HG03025 (cell line): Measurements from ENCODE around the gene SULT1C4.
"Not testable (repeated sequence)": the region's sequence is repeated elsewhere in the genome, so short reads cannot be mapped to it uniquely, and the experiment has no call there.

Experiments used
- ATAC-seq: cut with Tn5 transposase; IDR thresholded peaks from one replicate; pipeline ENCODE4 v1.9.1; 2021; ENCODE audit warnings: mild to moderate bottlenecking, moderate library complexity; ENCODE audit not compliant: unreplicated experiment, low FRiP score

SULT1C4 gene

GRCh38 chr2:108409768-108410167 is 32.0 kb downstream of the SULT1C4 start:
- ATAC-seq: no peak

DNA sequence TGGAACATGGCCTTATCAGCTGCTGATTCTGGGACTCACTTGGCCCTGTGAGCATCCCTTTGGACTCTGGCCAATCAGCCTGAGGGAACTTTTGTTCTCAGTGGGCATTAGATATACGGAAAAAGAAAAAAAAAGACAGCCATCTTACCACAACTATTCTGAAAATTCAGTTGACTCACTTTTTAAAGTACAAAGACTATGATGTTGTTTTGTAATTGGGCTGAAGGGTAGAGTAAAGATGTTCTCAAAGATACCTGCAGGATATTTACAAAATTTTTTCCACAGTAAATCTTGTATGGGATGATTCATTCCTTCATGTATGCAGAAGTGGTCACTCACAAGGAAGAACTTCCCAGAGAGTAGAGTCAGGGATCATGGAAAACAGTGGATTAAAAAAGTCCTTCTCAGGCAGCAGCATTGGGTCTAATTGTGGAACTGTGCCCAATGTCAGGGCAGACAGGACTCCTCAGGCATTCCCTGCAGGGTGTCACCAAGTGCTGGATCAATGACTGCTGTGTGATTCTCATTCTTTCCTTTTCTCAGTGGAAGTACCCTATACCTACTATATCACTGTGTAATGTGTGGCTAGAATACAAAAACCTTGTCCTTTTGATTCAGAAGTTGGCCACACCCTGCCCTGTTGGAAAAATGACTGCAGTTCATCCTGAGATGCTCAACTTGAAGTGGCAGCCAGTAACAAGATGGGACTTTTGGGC is 35.4 kb downstream of the SULT1C4 start:
- ATAC-seq: no peak

DNA sequence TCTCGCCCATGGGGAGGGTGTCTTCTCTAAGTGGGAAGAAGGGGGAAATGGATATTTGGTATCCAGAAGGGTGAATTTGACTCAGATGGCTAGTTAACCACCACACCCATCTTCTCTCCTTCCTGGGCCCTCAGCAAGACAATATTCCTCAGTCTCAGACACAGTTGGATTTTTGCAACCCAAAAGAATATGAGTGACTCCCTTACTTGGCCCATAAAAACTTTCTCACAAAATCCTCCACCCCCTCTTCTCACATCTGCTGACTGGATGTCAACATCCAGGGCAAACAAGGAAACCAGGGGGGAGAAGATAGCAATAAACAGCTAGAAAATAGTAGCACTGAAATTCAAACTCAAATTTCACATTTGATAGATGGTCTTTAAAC is 35.9 kb downstream of the SULT1C4 start:
- no peak for ATAC-seq

DNA sequence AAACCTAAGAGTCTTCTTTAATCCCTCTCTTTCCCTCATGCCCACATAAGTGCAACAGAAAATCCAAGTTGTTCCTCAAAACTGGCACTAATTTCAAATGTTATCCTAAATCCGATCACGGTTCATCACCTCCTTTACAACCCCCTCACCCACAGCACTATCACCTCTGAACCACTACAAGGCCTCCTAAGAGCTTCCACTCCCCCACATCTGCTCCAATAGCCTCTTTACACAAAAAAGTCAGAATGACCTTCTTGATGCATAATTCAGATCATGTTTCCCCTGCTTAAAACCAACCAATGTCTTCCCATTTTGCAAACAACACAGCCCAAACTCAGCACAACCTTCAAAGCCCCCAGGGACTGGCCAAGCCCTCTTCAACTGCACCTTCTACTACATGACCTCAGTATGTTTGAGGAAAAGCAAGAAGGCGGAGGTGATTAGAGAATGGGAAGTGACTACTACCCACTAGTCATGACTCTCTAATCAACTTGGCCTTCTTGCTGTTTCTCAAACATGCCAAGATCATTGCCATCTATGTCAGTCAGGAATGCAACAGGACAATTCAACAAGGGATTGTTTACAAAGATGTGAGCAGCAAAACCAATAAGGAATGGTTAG is 36.6 kb downstream of the SULT1C4 start:
- ATAC-seq: no peak

DNA sequence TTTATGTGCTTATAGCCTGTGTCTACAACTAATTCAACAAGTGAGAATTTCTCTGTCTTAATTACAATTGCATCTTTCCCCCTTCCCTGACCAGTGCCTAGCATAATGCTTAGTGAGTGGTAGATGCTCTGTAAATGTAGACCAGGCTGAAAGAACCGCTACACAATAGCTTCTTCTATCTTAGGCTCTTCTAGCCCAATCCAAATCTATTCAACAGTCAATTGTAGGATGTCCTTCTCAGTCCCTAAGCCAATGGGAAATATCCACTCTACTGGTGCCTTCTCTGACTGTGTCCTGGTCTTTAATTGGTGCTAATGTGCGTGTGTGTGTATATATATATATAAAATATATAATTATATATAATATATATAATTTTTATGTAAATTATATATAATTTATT is 37.2 kb downstream of the SULT1C4 start:
- ATAC-seq: no peak

- ATAC-seq: no peak
Observed at GRCh38 chr2:108417254-108417653, 39.5 kb downstream of the SULT1C4 start.

- no peak for ATAC-seq
Observed at GRCh38 chr2:108418416-108418815, 40.7 kb downstream of the SULT1C4 start.

GRCh38 chr2:108423067-108423466 is 45.3 kb downstream of the SULT1C4 start:
- ATAC-seq: no peak

DNA sequence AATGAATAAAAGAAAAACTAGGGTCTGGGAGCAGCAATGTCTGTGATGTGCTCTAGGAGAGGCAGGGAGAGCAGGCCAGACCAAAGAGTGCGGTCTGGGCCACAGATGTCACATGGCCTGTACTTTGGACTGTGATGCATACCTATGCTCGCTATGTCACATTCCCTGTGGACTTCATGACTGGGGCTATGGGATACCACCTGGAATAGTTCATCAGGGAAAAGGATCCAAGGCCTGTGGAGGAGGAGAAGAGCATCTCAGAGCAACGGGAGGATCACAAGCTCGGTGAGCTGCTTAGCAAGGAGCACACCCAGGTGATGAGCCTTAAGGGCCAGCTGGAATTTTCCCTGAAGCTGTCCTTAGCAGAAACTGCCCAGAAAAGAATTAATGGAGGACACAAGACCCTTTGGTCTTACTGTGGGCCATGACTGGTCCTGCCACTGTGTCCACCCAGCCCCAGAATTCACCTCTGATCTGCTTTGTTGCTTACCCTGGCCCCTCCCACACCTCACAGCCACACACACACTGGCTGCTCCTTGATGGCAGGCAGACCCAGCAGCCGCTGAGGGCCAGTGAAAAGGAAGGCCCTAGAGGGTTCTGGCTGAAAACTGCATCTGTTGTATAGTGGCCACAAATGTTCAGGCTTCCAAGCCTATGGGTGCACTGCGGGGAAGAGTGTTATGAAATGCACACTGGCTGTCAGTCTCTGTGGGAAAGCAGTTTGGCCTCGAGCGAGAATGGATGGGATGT is 45.9 kb downstream of the SULT1C4 start:
- ATAC-seq: no peak

DNA sequence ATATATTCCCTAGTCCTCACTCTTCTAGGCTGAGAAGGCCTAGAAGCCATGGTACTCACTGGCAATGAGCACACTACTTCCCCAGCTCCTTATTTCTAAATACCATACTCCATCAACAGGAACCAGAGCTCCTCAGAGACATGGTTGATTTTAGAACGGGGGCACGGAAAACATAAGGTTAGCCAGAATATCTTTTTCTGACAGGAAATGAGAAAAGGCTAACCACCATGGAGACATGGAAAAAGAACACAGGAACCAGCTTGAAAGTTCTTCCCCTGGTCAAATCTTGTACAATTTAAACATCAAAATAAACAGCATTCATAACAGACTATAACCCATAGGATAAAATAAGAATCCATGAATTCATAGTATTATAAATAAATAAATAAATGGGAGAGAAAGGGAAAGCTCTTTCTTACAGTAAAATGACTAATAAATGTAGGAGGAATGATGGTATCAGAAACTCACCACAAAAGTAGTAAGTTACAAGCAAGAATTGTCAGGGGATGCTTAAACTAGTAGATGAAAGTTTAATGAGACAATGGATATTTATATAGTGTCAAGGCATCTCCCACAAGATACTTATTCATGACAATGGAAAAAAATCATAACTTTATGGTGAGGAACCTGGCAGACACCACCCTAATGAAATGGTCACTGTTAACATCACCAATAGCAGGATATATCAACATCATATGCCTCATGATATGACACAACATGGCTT is 50.7 kb downstream of the SULT1C4 start:
- ATAC-seq: no peak

GRCh38 chr2:108435578-108435977 is 57.8 kb downstream of the SULT1C4 start:
- not testable (repeated sequence) for ATAC-seq

GRCh38 chr2:108436976-108437375 is 59.2 kb downstream of the SULT1C4 start:
- no peak for ATAC-seq
